ENCODE results near the gene HPSE2.

HPSE2 gene

GRCh38 chr10:98416606-98417388 lies 818.9 kb downstream of the HPSE2 start:
- Mint-ChIP-seq H3K4me3 (no peak overlapping the region), H3K4me1 (ENCODE audit: low read depth) (peaks cover 7% of the 10 kb centered on the region), H3K36me3 (ENCODE audit: low read depth) (peaks cover 10% of the 10 kb centered on the region), H3K27ac (no peak overlapping the region), H3K9me3 (no peaks in the 10 kb centered on the region), H3K27me3 (ENCODE audit: low read depth) (no peaks in the 10 kb centered on the region)

- peaks cover 7% of the 10 kb centered on the region for H3K4me1 Mint-ChIP-seq (ENCODE audit: low read depth)
- H3K27ac Mint-ChIP-seq = no peak overlapping the region
Measured at GRCh38 chr10:98415731-98416119, 819.9 kb downstream of the HPSE2 start.

GRCh38 chr10:98414932-98415730 lies 820.5 kb downstream of the HPSE2 start, which contains the start of gene PYROXD2:
PYROXD2 (minus strand) TSS chr10:98415182; CDS start chr10:98415135, 47 bp downstream.
- Mint-ChIP-seq H3K9me3 (no peaks in the 10 kb centered on the region), H3K4me1 (ENCODE audit: low read depth) (peaks cover 7% of the 10 kb centered on the region), H3K27me3 (ENCODE audit: low read depth) (no peaks in the 10 kb centered on the region), H3K27ac (peak within 1 kb of the TSS; percentile 75), H3K36me3 (ENCODE audit: low read depth) (peaks cover 10% of the 10 kb centered on the region), H3K4me3 (peak within 1 kb of the TSS; percentile 76)

More at GRCh38 chr10:98415731-98416119, 819.9 kb downstream of the HPSE2 start:
- Mint-ChIP-seq H3K9me3 (no peaks in the 10 kb centered on the region), H3K36me3 (ENCODE audit: low read depth) (peaks cover 10% of the 10 kb centered on the region), H3K4me3 (no peak overlapping the region), H3K27me3 (ENCODE audit: low read depth) (no peaks in the 10 kb centered on the region)

GRCh38 chr10:98414578-98414931 lies 821.1 kb downstream of the HPSE2 start:
- Mint-ChIP-seq H3K4me1 (ENCODE audit: low read depth) (peaks cover 7% of the 10 kb centered on the region), H3K9me3 (no peaks in the 10 kb centered on the region), H3K36me3 (ENCODE audit: low read depth) (peaks cover 7% of the 10 kb centered on the region), H3K27ac (no peak overlapping the region), H3K27me3 (ENCODE audit: low read depth) (no peaks in the 10 kb centered on the region), H3K4me3 (peak overlapping the region; percentile 76)

- Mint-ChIP-seq H3K27me3 (ENCODE audit: low read depth) (no peaks in the 10 kb centered on the region), H3K4me3 (no peak overlapping the region), H3K27ac (no peak overlapping the region), H3K4me1 (ENCODE audit: low read depth) (peaks cover 7% of the 10 kb centered on the region), H3K36me3 (ENCODE audit: low read depth) (peaks cover 1% of the 10 kb centered on the region), H3K9me3 (no peaks in the 10 kb centered on the region)
Measured at GRCh38 chr10:98411768-98412167, 823.9 kb downstream of the HPSE2 start.

- Mint-ChIP-seq H3K27me3 (ENCODE audit: low read depth) (no peaks in the 10 kb centered on the region), H3K9me3 (no peaks in the 10 kb centered on the region), H3K4me3 (no peak overlapping the region), H3K4me1 (ENCODE audit: low read depth) (peaks cover 7% of the 10 kb centered on the region), H3K36me3 (ENCODE audit: low read depth) (no peaks in the 10 kb centered on the region), H3K27ac (no peak overlapping the region)
Measured at GRCh38 chr10:98411166-98411565, 824.5 kb downstream of the HPSE2 start.

- H3K9me3 Mint-ChIP-seq = no peaks in the 10 kb centered on the region
- peaks cover 3% of the 10 kb centered on the region for H3K27me3 Mint-ChIP-seq (ENCODE audit: low read depth)
- no peaks in the 10 kb centered on the region for H3K36me3 Mint-ChIP-seq (ENCODE audit: low read depth)
- no peak overlapping the region for H3K4me3 Mint-ChIP-seq
- H3K27ac Mint-ChIP-seq = no peak overlapping the region
- H3K4me1 Mint-ChIP-seq (ENCODE audit: low read depth) = peaks cover 7% of the 10 kb centered on the region
Measured at GRCh38 chr10:98410759-98411158, 824.9 kb downstream of the HPSE2 start.

- Mint-ChIP-seq H3K4me1 (ENCODE audit: low read depth) (peaks cover 7% of the 10 kb centered on the region), H3K9me3 (no peaks in the 10 kb centered on the region), H3K36me3 (ENCODE audit: low read depth) (no peaks in the 10 kb centered on the region), H3K27ac (no peak overlapping the region), H3K4me3 (no peak overlapping the region), H3K27me3 (ENCODE audit: low read depth) (peaks cover 3% of the 10 kb centered on the region)
Measured at GRCh38 chr10:98410135-98410743, 825.4 kb downstream of the HPSE2 start.

- Mint-ChIP-seq H3K27me3 (ENCODE audit: low read depth) (peaks cover 3% of the 10 kb centered on the region), H3K4me3 (no peak overlapping the region), H3K27ac (no peak overlapping the region)
Measured at GRCh38 chr10:98408799-98409198, 826.9 kb downstream of the HPSE2 start.

GRCh38 chr10:98407744-98408241 lies 827.9 kb downstream of the HPSE2 start:
- Mint-ChIP-seq H3K36me3 (ENCODE audit: low read depth) (peaks cover 3% of the 10 kb centered on the region), H3K4me3 (no peak overlapping the region), H3K4me1 (ENCODE audit: low read depth) (peaks cover 5% of the 10 kb centered on the region), H3K9me3 (no peaks in the 10 kb centered on the region), H3K27ac (no peak overlapping the region), H3K27me3 (ENCODE audit: low read depth) (peaks cover 3% of the 10 kb centered on the region)

More at GRCh38 chr10:98408799-98409198, 826.9 kb downstream of the HPSE2 start:
- Mint-ChIP-seq H3K4me1 (ENCODE audit: low read depth) (peaks cover 5% of the 10 kb centered on the region), H3K36me3 (ENCODE audit: low read depth) (no peaks in the 10 kb centered on the region), H3K9me3 (no peaks in the 10 kb centered on the region)

Measured in T-helper 1 cell treated with Interleukin-12 subunit alpha and Interleukin-12 subunit beta and Interleukin-4 antibody, amounts not matched to agents 30 μg/mL and 1 μg/mL, for 36 hours (primary cell).